HG02678 (cell line): ENCODE results near the gene DHX8.
A peak's percentile ranks its signal among the peaks of the same experiment; 100 is the strongest.

Experiments used
- ATAC-seq: cut with Tn5 transposase; IDR thresholded peaks from one replicate; pipeline ENCODE4 v1.9.1; 2021; ENCODE audit warnings: mild to moderate bottlenecking, moderate library complexity; ENCODE audit not compliant: unreplicated experiment

The DHX8 gene

GRCh38 chr17:43546319-43547188 is 62.8 kb downstream of the DHX8 start, which contains the start of gene ETV4:
ETV4 (minus strand) TSS chr17:43546340; CDS start chr17:43545617, 723 bp downstream.
- ATAC-seq: peak; percentile 84

- no peak for ATAC-seq
Measured at GRCh38 chr17:43547189-43547550, 63.4 kb downstream of the DHX8 start.

- no peak for ATAC-seq
Measured at GRCh38 chr17:43547659-43548256, 64.0 kb downstream of the DHX8 start.

DNA sequence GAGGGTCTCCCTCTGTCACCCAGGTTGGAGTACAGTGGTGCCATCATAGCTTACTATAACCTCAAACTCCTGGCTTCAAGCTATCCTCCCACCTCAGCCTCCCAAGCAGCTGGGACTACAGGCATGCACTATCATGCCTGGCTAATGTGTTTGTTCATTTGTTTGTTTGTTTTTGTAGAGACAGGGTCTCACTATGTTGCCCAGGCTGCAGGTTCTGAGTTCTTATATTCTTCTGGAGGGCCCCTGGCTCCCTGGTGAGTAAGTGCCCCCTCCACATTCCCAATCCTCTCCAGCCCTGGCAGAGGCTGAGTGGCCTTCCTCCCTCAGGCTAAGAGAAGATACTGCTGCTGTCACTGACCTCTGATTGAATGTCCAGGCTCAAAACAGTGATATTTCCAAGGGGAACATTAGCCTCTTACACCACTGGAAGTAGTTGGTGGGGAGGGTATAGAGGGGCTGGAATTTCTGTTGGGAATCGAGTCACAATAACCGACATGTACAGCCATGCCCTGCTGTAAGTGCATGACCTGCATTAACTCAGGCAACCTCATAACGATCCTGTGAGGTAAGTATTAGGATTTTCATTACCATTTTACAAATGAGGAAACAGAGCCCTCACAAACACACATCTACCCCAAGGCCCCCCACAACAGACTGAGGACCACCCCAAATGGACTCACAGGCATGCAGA is 65.1 kb downstream of the DHX8 start:
- ATAC-seq: no peak

DNA sequence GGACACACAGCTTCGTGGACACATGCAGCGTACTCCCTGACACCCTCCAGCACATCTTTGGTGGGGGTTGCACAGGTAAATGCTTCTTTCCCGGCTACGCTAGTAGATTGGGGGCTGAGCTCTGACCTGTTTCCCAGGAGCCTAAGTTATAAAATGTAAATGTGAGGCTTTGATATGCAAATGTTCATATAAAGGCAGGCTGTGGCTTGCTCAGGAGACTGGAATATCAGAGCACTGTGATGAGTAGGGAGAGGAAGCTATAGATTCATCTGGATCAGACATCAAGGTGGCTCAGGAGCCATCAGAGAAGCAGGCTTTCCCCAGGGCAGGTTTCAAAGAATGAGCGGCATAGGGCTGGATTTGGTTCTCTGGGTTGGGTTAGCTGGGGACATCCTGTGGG is 65.7 kb downstream of the DHX8 start:
- ATAC-seq: no peak

DNA sequence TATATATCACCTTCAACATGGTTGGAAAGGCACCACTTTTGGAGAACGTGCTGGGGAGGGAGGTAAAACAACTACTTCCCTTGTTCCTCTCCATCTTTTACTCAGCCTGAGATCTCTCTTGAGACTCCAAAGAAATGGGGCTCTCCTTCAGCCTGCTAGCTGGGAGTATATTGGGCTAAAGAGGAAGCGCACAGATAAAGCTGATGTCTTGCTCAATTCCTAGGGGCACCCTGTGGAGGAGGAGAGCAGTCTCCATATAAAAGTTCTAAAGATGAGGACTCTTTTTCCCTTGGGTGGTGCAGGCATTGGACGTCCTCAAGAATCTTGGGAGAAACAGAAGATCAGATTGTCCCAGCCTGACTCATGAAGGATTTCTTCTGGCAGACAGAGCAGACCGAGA is 67.0 kb downstream of the DHX8 start:
- no peak for ATAC-seq

DNA sequence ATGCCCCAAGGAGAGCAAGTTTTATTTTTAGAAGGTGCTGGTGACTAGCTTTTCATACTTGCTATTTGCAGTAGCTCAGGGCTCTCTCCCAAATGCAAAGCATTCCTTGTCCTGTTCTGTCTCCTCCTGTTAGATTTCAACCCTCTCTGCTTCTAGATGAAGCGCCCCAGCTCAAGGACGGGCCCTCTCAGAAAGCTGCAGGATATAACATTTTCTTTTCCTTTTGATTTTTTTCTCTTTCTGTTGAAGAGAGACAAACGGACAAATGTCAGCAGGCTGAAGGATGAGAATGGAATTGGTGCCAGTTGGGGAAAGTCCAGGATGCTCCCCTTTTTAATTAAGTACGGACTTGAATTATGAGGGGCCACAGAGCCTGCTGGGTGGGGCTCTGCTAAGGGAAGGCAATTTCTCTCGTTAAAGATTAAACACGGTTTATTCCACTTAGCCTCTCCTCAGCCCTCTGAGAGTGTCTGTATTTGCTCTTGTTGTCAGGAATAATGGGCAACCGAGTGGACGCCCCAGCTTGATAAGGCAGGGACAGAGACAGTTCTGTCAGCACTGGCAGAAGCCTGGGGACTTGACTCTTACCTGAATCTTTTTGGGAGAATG is 68.6 kb downstream of the DHX8 start:
- ATAC-seq: no peak

DNA sequence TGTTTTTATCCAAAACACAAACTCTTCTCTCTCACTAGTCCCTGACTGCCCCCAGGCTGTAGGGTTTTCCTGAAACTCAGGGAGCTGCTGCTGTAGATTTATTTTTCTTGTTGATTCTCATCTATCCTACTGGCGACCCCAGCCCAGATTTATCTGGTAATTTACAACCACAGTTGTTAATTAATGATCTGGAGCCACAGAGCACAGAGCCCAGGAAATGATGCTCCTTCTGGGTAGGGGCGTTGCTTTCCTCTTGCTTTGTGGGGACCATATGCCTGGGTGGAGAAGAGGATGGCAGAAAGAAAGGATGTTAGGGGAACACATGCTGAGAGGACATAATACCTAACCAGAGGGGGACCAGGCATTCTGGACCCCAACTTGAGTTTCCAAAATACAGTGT is 69.8 kb downstream of the DHX8 start:
- no peak for ATAC-seq

- ATAC-seq: no peak
Measured at GRCh38 chr17:43554857-43555256, 71.1 kb downstream of the DHX8 start.

- ATAC-seq: no peak
Measured at GRCh38 chr17:43556292-43556691, 72.5 kb downstream of the DHX8 start.

DNA sequence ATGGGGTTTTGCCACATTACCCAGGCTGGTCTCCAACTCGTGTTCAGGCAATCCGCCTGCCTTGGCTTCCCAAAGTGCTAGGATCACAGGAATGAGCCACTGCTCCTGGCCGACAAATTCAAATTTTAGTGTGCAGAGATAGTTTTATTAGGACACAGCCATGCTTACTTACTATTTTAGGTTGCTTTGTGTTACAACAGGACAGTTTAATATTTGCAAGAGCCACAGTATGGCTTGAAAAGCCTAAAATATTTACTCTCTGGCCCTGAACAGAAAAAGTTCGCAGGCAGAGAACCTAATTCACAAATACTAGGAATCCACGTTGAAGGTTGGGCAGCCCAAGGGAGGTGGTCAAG is 75.0 kb downstream of the DHX8 start:
- ATAC-seq: no peak

DNA sequence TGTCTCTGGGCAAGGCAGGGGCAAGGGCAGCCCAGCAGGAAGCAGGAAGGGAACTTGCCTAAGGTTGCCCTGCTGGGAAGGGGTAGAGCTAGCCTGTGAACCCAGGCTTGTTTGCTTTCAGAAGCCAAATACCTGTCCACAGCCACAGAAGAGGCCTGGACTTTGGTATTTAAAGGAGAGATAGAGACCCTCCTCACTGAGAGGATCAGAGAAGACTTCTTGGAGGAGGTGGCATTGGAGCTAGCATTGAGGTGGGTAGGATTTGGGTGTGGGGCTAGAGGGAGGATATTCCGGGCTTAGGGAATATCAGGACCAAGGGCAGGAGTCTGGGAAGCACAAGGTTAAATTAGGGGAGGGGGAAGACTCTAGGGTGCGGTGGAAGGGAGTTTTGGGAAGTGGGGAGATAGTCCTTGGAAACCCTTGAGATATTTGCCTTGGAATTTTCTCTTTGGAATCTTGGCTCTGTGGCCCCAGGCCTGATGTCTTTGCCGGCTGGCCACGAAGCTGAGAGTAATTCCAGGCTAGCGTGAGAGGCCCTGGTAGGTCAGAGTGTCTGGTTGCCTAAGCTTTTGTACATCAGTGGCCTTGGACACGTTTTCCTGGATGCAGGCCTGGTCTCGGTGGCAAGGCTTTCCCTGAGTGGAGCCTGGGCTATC is 75.5 kb downstream of the DHX8 start:
- ATAC-seq: no peak

GRCh38 chr17:43560461-43561427 is 77.0 kb downstream of the DHX8 start:
- ATAC-seq: no peak

- ATAC-seq: no peak
Measured at GRCh38 chr17:43562679-43563599, 79.2 kb downstream of the DHX8 start.

DNA sequence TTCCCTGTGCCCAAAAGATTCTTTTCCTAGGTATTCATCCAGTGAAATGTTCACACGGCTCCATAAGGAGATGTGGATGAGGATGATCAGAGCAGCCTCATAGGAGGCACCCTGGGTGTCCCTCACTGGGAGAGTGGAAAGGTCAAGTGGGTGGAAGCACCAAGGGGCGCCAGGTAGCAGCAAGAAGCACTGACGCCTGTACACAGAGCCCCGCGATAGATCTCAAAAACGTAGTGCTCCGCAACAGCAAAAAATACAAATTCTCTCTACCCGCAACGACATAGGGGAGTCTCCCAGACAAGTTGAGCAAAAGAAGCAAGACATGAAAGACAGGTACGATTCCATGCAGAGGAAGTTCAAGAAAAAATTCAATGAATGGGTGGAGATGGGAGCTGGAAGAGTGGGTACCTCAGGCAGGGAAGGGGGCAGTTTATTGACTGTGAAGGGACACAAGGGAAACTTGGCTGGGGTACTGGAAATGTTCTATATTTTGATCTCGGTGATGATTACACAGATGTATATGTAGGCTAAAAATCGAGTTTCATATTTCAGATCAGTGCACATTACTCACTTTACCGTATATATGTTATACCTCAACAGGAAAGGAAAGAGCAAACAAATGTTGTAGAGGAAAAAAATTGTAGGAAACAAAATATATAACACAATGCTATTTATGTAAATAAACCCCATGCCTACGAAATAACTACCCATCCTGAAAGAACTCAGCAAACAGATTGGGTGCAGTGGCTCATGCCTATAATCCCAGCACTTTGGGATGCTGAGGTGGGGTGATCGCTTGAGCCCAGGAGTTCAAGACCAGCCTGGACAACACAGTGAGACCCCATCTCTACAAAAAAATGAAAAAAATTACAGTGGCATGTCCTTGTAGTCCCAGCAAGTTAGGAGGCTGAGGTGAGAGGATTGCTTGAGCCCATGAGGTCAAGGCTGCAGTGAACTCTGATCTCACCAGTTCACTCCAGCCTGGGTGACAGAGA is 80.1 kb downstream of the DHX8 start:
- no peak for ATAC-seq

DNA sequence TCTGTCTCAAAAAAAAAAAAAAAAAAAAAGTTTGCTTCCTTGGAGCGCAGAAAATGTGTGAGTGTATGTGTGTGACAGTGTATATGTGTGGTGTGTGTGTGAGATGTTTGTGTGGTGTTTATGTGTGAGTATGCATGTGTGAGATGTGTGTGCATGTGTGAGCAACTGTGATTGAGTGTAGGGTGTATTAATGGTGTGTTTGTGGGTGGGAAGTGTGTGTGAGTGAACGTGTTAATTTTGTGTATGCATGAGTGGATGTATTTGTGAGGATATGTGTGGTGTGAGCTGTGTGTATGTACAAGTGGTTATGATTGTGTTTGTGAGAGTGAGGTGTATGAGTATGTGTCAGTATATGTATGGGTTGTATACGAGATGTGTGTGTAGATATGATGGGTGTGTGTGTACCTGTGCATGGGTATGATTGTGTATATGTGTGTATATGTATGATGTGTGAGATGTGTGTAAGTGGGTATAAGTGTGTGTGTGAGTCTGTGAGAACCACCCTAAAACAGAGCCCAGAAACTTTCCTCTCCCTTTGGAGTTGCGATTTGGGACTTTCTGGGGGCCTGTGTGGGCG is 84.8 kb downstream of the DHX8 start:
- no peak for ATAC-seq

GRCh38 chr17:43570518-43570928 is 86.7 kb downstream of the DHX8 start:
- ATAC-seq: no peak
